IPS DF 6.9 (cell line): Measurements from ENCODE around the gene HAPLN2.

Experiments
- DNase-seq: peaks from one replicate; pipeline ENCODE4 v3.0.0-alpha.2; 2013; ENCODE audit warnings: low read depth, low spot score
- H3K27ac ChIP-seq: one replicate; pipeline ENCODE4 v1.5.1; 2013; ENCODE audit warnings: low read length, control low read depth
- H3K27me3 ChIP-seq: 2 replicates; pipeline ENCODE4 v1.6.1; 2013; ENCODE audit warnings: mild to moderate bottlenecking, low read length; ENCODE audit not compliant: control insufficient read depth, insufficient read depth
- H3K36me3 ChIP-seq: 2 replicates; pipeline ENCODE4 v1.6.1; 2013; ENCODE audit warnings: low read length; ENCODE audit not compliant: control insufficient read depth, insufficient read depth
- H3K4me1 ChIP-seq: 2 replicates; pipeline ENCODE4 v1.6.1; 2013; ENCODE audit warnings: low read length; ENCODE audit not compliant: control insufficient read depth, insufficient read depth
- H3K4me3 ChIP-seq: 2 replicates; pipeline ENCODE4 v1.5.1; 2013; ENCODE audit warnings: mild to moderate bottlenecking, low read length
- H3K9me3 ChIP-seq: 2 replicates; pipeline ENCODE4 v1.6.1; 2013; ENCODE audit warnings: low read length, inconsistent platforms; ENCODE audit not compliant: control insufficient read depth, insufficient read depth
- WGBS: extraction: QIAGEN DNeasy Blood & Tissue Kit; methylation state at CpG from one replicate; pipeline ENCODE4 v1.1.7; 2013; ENCODE audit warnings: mixed read lengths, missing lambda C conversion rate; ENCODE audit not compliant: insufficient read length, insufficient coverage; 5-methylcytosine and 5-hydroxymethylcytosine counted together

HAPLN2 gene

GRCh38 chr1:156668801-156669637 is 49.8 kb downstream of the HAPLN2 start:
- Histone ChIP-seq H3K27me3 (no peaks in the 10 kb centered on the region), H3K27ac (no peak overlapping the region), H3K4me3 (no peak overlapping the region), H3K36me3 (peaks cover 5% of the 10 kb centered on the region; the same call in 1 of the 2 replicates), H3K9me3 (no peaks in the 10 kb centered on the region), H3K4me1 (peaks cover 36% of the 10 kb centered on the region)
- no peak for DNase-seq
- no CpG with 5 or more reads among the region's 17 CpGs for WGBS

- Histone ChIP-seq H3K4me1 (peaks cover 35% of the 10 kb centered on the region), H3K36me3 (peaks cover 6% of the 10 kb centered on the region; the same call in 1 of the 2 replicates)
- no CpG with 5 or more reads among the region's 5 CpGs for WGBS
Measured at GRCh38 chr1:156669794-156670193, 50.6 kb downstream of the HAPLN2 start.

GRCh38 chr1:156670359-156670758 is 51.1 kb downstream of the HAPLN2 start:
- Histone ChIP-seq H3K4me1 (peaks cover 40% of the 10 kb centered on the region), H3K36me3 (peaks cover 8% of the 10 kb centered on the region; the same call in 1 of the 2 replicates), H3K4me3 (no peak overlapping the region), H3K27me3 (no peaks in the 10 kb centered on the region), H3K27ac (no peak overlapping the region), H3K9me3 (no peaks in the 10 kb centered on the region)
- WGBS: no CpG with 5 or more reads among the region's 6 CpGs
- DNase-seq: no peak

More at GRCh38 chr1:156669794-156670193, 50.6 kb downstream of the HAPLN2 start:
- Histone ChIP-seq H3K4me3 (no peak overlapping the region), H3K9me3 (no peaks in the 10 kb centered on the region), H3K27me3 (no peaks in the 10 kb centered on the region), H3K27ac (no peak overlapping the region)
- no peak for DNase-seq

GRCh38 chr1:156670791-156671190 is 51.6 kb downstream of the HAPLN2 start:
- Histone ChIP-seq H3K4me3 (no peak overlapping the region), H3K36me3 (peaks cover 8% of the 10 kb centered on the region; the same call in 1 of the 2 replicates), H3K27me3 (no peaks in the 10 kb centered on the region), H3K27ac (no peak overlapping the region), H3K9me3 (no peaks in the 10 kb centered on the region), H3K4me1 (peaks cover 42% of the 10 kb centered on the region)
- DNase-seq: no peak
- WGBS: no CpG with 5 or more reads among the region's 4 CpGs

GRCh38 chr1:156671804-156672203 is 52.6 kb downstream of the HAPLN2 start:
- Histone ChIP-seq H3K4me1 (peaks cover 44% of the 10 kb centered on the region), H3K4me3 (no peak overlapping the region), H3K36me3 (peaks cover 8% of the 10 kb centered on the region; the same call in 1 of the 2 replicates), H3K9me3 (no peaks in the 10 kb centered on the region), H3K27me3 (no peaks in the 10 kb centered on the region), H3K27ac (no peak overlapping the region)
- WGBS: no CpG with 5 or more reads among the region's 2 CpGs
- no peak for DNase-seq

- peaks cover 8% of the 10 kb centered on the region; the same call in 1 of the 2 replicates for H3K36me3 ChIP-seq
- H3K27me3 ChIP-seq: no peaks in the 10 kb centered on the region
- no CpG with 5 or more reads among the region's 8 CpGs for WGBS
- no peak overlapping the region for H3K27ac ChIP-seq
- no peak overlapping the region for H3K4me3 ChIP-seq
- H3K4me1 ChIP-seq: peaks cover 43% of the 10 kb centered on the region
- no peaks in the 10 kb centered on the region for H3K9me3 ChIP-seq
- DNase-seq: peak; percentile 97
Measured at GRCh38 chr1:156673387-156674121, 54.3 kb downstream of the HAPLN2 start.
